HCT116 (cell line): ENCODE measurements around the gene LY6G6C. TPM values are rescaled to one million over a fixed set of nuclear protein-coding genes. Genes with fewer than 3 reads are reported as not detected.

ENCODE experiments used
- ATAC-seq: fragments of 200-7000 bp; cut with Tn5 transposase; 2 replicates; pipeline ENCODE4 v1.9.1; 2020; ENCODE audit warnings: mild to moderate bottlenecking, moderate library complexity
- BruUV-seq: library from RNA; stranded (reverse); fragments of 400-500 nt; replicated peaks from 2 replicates; lab custom pipeline; 2021; lab: Mats Ljungman, UMichigan
- CTCF ChIA-PET: fragments of 300-600 bp; sonication (Branson Sonifier 250); formaldehyde crosslinking; loops from one replicate; lab custom pipeline; 2021; ENCODE audit warnings: antibody characterized with exemption; lab: Charles Lee
- POLR2A ChIA-PET: fragments of 300-600, 350-600 bp; sonication (Branson Sonifier 250); formaldehyde crosslinking; loops from one replicate; lab custom pipeline; 2021; ENCODE audit warnings: antibody characterized with exemption; lab: Charles Lee
- RAD21 ChIA-PET, 2 experiments: fragments of 300-600 bp; sonication (Branson Sonifier 250); formaldehyde crosslinking; loops; one replicate each; lab custom pipeline; 2023; ENCODE audit warnings: low total read pairs in 2 of 2; ENCODE audit not compliant: uncharacterized antibody in 2 of 2, unreplicated experiment in 2 of 2, low non-redundant PET in 1 of 2; lab: Charles Lee
- DNase-seq: peaks from one replicate; pipeline ENCODE4 v3.0.0-alpha.2; 2010; ENCODE audit warnings: low read depth, low spot score
- H2AFZ ChIP-seq: fragments of 200-600 bp; shearing (Covaris generic), sonication (generic); 2 replicates; pipeline ENCODE4 v1.6.1; 2017; ENCODE audit warnings: low read depth, mixed run types, mixed read lengths, antibody characterized with exemption, low read length; ENCODE audit not compliant: poor library complexity, severe bottlenecking
- H3K27ac ChIP-seq: 2 replicates; pipeline ENCODE4 v1.5.1; 2012; ENCODE audit warnings: low read depth, low read length
- H3K27me3 ChIP-seq: fragments of 200-600 bp; sonication (generic); 2 replicates; pipeline ENCODE4 v1.6.1; 2016; ENCODE audit warnings: mixed run types, low read length, mixed read lengths; ENCODE audit not compliant: insufficient read depth
- H3K36me3 ChIP-seq, 2 experiments: fragments of 200-500 bp in 1 of 2; fragments of 200-600 bp in 1 of 2; sonication (Bioruptor generic) in 1 of 2; sonication (generic) in 1 of 2; 2 replicates each; pipeline versions ENCODE4 v1.5.1 to v1.6.1; 2014 to 2016; ENCODE audit warnings: low read length in 2 of 2, inconsistent platforms in 1 of 2, mixed read lengths in 1 of 2, mixed run types in 1 of 2; ENCODE audit not compliant: insufficient read depth in 2 of 2, control insufficient read depth in 1 of 2
- H3K4me1 ChIP-seq, 2 experiments: fragments of 200-600 bp in 1 of 2; sonication (generic) in 1 of 2; 2 replicates each; pipeline versions ENCODE4 v1.5.1 to v1.6.1; 2012 to 2017; ENCODE audit warnings: low read length in 2 of 2, inconsistent platforms in 1 of 2, mild to moderate bottlenecking in 1 of 2, mixed read lengths in 1 of 2, mixed run types in 1 of 2, moderate library complexity in 1 of 2; ENCODE audit not compliant: insufficient read depth in 2 of 2, control insufficient read depth in 1 of 2
- H3K4me2 ChIP-seq: fragments of 200-600 bp; sonication (generic); 2 replicates; pipeline ENCODE4 v1.6.1; 2017; ENCODE audit warnings: mixed run types, low read length, mixed read lengths
- H3K4me3 ChIP-seq, 2 experiments: fragments of 200-600 bp in 1 of 2; sonication (generic) in 1 of 2; replicated peaks in 1 of 2; 2 replicates each; pipeline ENCODE4 v1.5.1; 2011 to 2016; ENCODE audit warnings: low read length in 2 of 2, control low read depth in 1 of 2, low read depth in 1 of 2, mild to moderate bottlenecking in 1 of 2, mixed read lengths in 1 of 2, mixed run types in 1 of 2
- H3K79me2 ChIP-seq: fragments of 200-600 bp; sonication (generic); 2 replicates; pipeline ENCODE4 v1.6.1; 2017; ENCODE audit warnings: mild to moderate bottlenecking, mixed run types, low read length, moderate library complexity, mixed read lengths; ENCODE audit not compliant: insufficient read depth
- H3K9ac ChIP-seq: fragments of 200-600 bp; sonication (generic); 2 replicates; pipeline ENCODE4 v1.6.1; 2016; ENCODE audit warnings: low read length, mixed read lengths
- H3K9me2 ChIP-seq: fragments of 200-600 bp; sonication (generic), shearing (Covaris generic); 2 replicates; pipeline ENCODE4 v1.6.1; 2017; ENCODE audit warnings: mixed run types, mild to moderate bottlenecking, moderate library complexity; ENCODE audit not compliant: insufficient read depth
- H3K9me3 ChIP-seq, 2 experiments: fragments of 200-500 bp in 1 of 2; fragments of 200-600 bp in 1 of 2; sonication (Bioruptor generic) in 1 of 2; sonication (generic) in 1 of 2; 2 replicates each; pipeline ENCODE4 v1.6.1; 2014 to 2017; ENCODE audit warnings: low read length in 2 of 2, mixed read lengths in 2 of 2, inconsistent platforms in 1 of 2, low read depth in 1 of 2, mild to moderate bottlenecking in 1 of 2, mixed run types in 1 of 2, moderate library complexity in 1 of 2; ENCODE audit not compliant: control insufficient read depth in 1 of 2, insufficient read depth in 1 of 2
- H4K20me1 ChIP-seq: fragments of 200-600 bp; sonication (generic), shearing (Covaris generic); 2 replicates; pipeline ENCODE4 v1.6.1; 2017; ENCODE audit warnings: mixed run types, mild to moderate bottlenecking, moderate library complexity; ENCODE audit not compliant: insufficient read depth
- ATF3 ChIP-seq: IDR thresholded peaks from 2 replicates; pipeline ENCODE4 v1.6.1; 2012
- CBX3 ChIP-seq: IDR thresholded peaks from 2 replicates; pipeline ENCODE4 v1.6.1; 2012; ENCODE audit warnings: low read depth
- EGR1 ChIP-seq: IDR thresholded peaks from 2 replicates; pipeline ENCODE4 v1.6.1; 2012; ENCODE audit warnings: low read depth
- EZH2phosphoT487 ChIP-seq: fragments of 200-600 bp; IDR thresholded peaks from 2 replicates; pipeline ENCODE4 v1.6.1; 2018; ENCODE audit warnings: antibody characterized with exemption, borderline replicate concordance
- FOSL1 ChIP-seq: IDR thresholded peaks from 2 replicates; pipeline ENCODE4 v1.6.1; 2012; ENCODE audit warnings: low read depth
- JUND ChIP-seq: IDR thresholded peaks from 2 replicates; pipeline ENCODE4 v1.6.1; 2012
- POLR2A ChIP-seq: IDR thresholded peaks from 2 replicates; pipeline ENCODE4 v1.7.0; 2011; ENCODE audit warnings: borderline replicate concordance; ENCODE audit not compliant: insufficient read depth, insufficient read length; ENCODE audit errors: extremely low read depth
- RAD21 ChIP-seq: IDR thresholded peaks from 2 replicates; pipeline ENCODE4 v1.6.1; 2012; ENCODE audit warnings: low read depth, mild to moderate bottlenecking
- SIN3A ChIP-seq: IDR thresholded peaks from 2 replicates; pipeline ENCODE4 v1.6.1; 2012; ENCODE audit warnings: low read depth
- TCF7L2 ChIP-seq: IDR thresholded peaks from 2 replicates; pipeline ENCODE4 v1.7.0; 2011; ENCODE audit warnings: borderline replicate concordance, inconsistent platforms; ENCODE audit not compliant: insufficient read depth, insufficient read length; ENCODE audit errors: extremely low read depth
- YY1 ChIP-seq: IDR thresholded peaks from 2 replicates; pipeline ENCODE4 v1.6.1; 2011; ENCODE audit warnings: low read length, low read depth, moderate library complexity, mild to moderate bottlenecking; ENCODE audit not compliant: insufficient replicate concordance; ENCODE audit errors: extremely low read depth
- ZNF274 ChIP-seq: fragments of 200-500 bp; sonication (Bioruptor generic); IDR thresholded peaks from 2 replicates; pipeline ENCODE4 v1.6.1; 2014; ENCODE audit warnings: mild to moderate bottlenecking, low read depth, low read length, inconsistent platforms
- intact Hi-C: fragments of 100-400 bp; cut with micrococcal nuclease; formaldehyde crosslinking; loops from 2 replicates; pipeline ENCODE4 v1.10.0; 2022
- total RNA-seq: library from RNA; stranded (reverse); gene quantifications from one replicate; pipeline ENCODE4 v1.2.1, GENCODE V29; 2021; ENCODE audit not compliant: unreplicated experiment
- TF ChIP-seq, protein P1 (sequence below): IDR thresholded peaks from 2 replicates; pipeline ENCODE4 v1.6.1; 2012; ENCODE audit warnings: low read depth

The LY6G6C gene
- total RNA-seq, 1 experiment from 2014 or later = 0.54 TPM

DNA sequence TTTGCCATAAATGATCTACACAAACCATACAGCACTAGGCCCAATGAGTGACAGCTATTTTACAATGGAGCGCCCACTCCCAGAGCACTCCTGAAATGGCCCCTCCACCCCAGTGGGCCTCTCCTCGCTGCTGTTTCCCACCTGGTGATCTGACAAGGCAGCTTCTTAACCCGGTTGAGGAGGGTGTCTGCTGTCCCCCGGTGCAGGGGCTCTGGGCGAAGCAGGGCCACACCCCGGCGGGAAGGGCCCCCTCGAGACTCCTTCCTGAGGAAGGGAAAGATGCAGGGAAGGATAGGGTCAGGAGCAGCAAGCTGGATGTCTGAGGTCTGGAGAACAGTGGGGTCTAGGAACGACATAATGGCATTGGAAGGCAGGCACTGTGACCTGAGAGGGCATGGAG, 28.7 kb downstream of the LY6G6C start:
- intact Hi-C loops = no loop called here
- TF ChIP-seq FOSL1 = no peak
- TF ChIP-seq EZH2phosphoT487 = no peak
- TF ChIP-seq RAD21 = no peak
- no peak for TF ChIP-seq POLR2A
- no peak for TF ChIP-seq EGR1
- no peak overlapping the region for H3K4me2 ChIP-seq
- POLR2A ChIA-PET = no interaction called here
- no peak overlapping the region for H3K4me3 ChIP-seq
- RAD21 ChIA-PET = no interaction called here
- CTCF ChIA-PET = no interaction called here
- ATAC-seq (no peak), DNase-seq (no peak)
- no peaks in the 10 kb centered on the region for H3K9me3 ChIP-seq
- H3K9ac ChIP-seq = no peak overlapping the region
- no TSS peak for BruUV-seq
- H3K9me2 ChIP-seq = no peaks in the 10 kb centered on the region
- no peak overlapping the region for H2AFZ ChIP-seq
- H3K36me3 ChIP-seq = peaks cover 20 to 21% of the 10 kb centered on the region in 2 experiments; a peak in 3 of 4 replicates
- peaks cover 11 to 16% of the 10 kb centered on the region in 2 experiments for H3K4me1 ChIP-seq
- H4K20me1 ChIP-seq = no peaks in the 10 kb centered on the region
- no peak overlapping the region for H3K27ac ChIP-seq
- H3K79me2 ChIP-seq = no peaks in the 10 kb centered on the region
- no peaks in the 10 kb centered on the region for H3K27me3 ChIP-seq

- Histone ChIP-seq H3K36me3 (peaks cover 22 to 24% of the 10 kb centered on the region in 2 experiments; a peak in 3 of 4 replicates), H3K9me3 (no peaks in the 10 kb centered on the region), H3K4me1 (peaks cover 11 to 16% of the 10 kb centered on the region in 2 experiments), H3K79me2 (no peaks in the 10 kb centered on the region), H3K27ac (no peak overlapping the region), H3K9me2 (no peaks in the 10 kb centered on the region), H4K20me1 (no peaks in the 10 kb centered on the region), H3K4me2 (no peak overlapping the region), H3K9ac (no peak overlapping the region), H3K27me3 (no peaks in the 10 kb centered on the region), H3K4me3 (no peak overlapping the region), H2AFZ (no peak overlapping the region)
- BruUV-seq = no TSS peak
- DNase-seq (no peak), ATAC-seq (no peak)
- POLR2A ChIA-PET = no interaction called here
- TF ChIP-seq ATF3 = no peak
- TF ChIP-seq, protein P1, sequence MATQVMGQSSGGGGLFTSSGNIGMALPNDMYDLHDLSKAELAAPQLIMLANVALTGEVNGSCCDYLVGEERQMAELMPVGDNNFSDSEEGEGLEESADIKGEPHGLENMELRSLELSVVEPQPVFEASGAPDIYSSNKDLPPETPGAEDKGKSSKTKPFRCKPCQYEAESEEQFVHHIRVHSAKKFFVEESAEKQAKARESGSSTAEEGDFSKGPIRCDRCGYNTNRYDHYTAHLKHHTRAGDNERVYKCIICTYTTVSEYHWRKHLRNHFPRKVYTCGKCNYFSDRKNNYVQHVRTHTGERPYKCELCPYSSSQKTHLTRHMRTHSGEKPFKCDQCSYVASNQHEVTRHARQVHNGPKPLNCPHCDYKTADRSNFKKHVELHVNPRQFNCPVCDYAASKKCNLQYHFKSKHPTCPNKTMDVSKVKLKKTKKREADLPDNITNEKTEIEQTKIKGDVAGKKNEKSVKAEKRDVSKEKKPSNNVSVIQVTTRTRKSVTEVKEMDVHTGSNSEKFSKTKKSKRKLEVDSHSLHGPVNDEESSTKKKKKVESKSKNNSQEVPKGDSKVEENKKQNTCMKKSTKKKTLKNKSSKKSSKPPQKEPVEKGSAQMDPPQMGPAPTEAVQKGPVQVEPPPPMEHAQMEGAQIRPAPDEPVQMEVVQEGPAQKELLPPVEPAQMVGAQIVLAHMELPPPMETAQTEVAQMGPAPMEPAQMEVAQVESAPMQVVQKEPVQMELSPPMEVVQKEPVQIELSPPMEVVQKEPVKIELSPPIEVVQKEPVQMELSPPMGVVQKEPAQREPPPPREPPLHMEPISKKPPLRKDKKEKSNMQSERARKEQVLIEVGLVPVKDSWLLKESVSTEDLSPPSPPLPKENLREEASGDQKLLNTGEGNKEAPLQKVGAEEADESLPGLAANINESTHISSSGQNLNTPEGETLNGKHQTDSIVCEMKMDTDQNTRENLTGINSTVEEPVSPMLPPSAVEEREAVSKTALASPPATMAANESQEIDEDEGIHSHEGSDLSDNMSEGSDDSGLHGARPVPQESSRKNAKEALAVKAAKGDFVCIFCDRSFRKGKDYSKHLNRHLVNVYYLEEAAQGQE = no peak
- TF ChIP-seq EGR1 = no peak
- TF ChIP-seq EZH2phosphoT487 = no peak
- TF ChIP-seq YY1 = no peak
- TF ChIP-seq ZNF274 = no peak
- TF ChIP-seq JUND = no peak
- no peak for TF ChIP-seq CBX3
- TF ChIP-seq SIN3A = no peak
- no peak for TF ChIP-seq TCF7L2
- RAD21 ChIA-PET = no interaction called here
- CTCF ChIA-PET = no interaction called here
- intact Hi-C loops = no loop called here
Observed at GRCh38 chr6:31692353-31692752, 29.2 kb downstream of the LY6G6C start.
